HG03103 (cell line): ENCODE data around the gene SMYD4.

Experiments
- ATAC-seq: cut with Tn5 transposase; IDR thresholded peaks from one replicate; pipeline ENCODE4 v1.9.1; 2021; ENCODE audit warnings: low read depth; ENCODE audit not compliant: unreplicated experiment

Gene SMYD4

DNA sequence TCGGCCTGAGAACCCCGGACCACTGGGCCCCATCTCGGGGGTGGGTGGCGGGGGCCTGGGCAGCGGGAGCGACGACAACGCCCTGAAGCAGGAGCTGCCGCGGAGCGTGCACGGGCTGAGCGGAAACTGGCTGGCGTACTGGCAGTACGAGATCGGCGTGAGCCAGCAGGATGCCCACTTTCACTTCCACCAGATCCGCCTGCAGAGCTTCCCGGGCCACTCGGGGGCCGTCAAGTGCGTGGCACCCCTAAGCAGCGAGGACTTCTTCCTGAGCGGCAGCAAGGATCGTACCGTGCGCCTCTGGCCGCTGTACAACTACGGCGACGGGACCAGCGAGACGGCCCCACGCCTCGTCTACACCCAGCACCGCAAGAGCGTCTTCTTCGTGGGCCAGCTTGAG lies 95.9 kb downstream of the SMYD4 start:
- ATAC-seq: no peak

GRCh38 chr17:1732833-1733321 lies 96.8 kb downstream of the SMYD4 start:
- ATAC-seq: no peak

DNA sequence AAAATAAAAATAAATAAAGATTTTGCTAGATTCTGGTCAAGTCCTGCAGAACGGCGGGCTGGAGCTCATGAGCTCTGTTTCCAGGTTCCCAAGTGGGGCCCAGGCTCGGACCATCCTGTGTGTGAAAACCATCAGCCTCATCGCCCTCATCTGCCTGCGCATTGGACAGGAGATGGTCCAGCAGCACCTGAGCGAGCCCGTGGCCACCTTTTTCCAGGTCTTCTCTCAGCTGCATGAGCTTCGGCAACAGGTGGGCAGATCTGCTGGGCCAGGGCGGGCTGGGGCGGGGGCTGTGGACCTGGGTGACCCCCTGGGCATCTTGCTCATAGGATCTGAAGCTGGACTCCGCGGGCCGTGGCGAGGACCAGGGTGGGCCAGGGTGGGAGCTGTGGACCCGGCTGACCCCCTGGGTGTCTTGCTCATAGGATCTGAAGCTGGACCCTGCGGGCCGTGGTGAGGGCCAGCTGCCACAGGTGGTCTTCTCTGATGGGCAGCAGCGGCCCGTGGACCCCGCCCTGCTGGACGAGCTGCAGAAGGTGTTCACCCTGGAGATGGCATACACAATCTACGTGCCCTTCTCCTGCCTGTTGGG lies 97.4 kb downstream of the SMYD4 start:
- ATAC-seq: no peak

- ATAC-seq: no peak
Measured at GRCh38 chr17:1731194-1731506, 98.6 kb downstream of the SMYD4 start.

GRCh38 chr17:1730326-1731193 lies 99.1 kb downstream of the SMYD4 start:
- ATAC-seq: no peak

DNA sequence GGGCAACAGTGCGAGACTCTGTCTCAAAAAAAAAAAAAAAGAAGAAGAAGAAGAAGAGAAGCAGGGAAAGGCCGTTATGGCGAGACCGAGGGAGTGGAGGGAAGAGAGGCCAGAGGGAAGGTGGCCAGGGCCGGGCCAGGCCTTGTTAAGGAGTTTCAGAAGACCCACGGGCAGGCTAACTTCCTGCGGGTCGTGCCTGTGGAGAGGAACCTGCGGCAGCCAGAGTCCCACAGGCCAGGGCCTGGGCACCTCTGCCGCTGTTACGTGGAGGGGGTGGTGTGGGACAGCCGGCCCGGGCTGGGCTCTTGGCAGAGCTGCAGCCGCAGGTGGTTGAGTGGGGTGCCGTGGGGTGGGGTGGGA lies 99.8 kb downstream of the SMYD4 start:
- no peak for ATAC-seq
